GM12892 (cell line): ENCODE data around the gene FAM72B. TPM values are rescaled to one million over a fixed set of nuclear protein-coding genes. Genes with fewer than 3 reads are reported as not detected.
"Not testable (repeated sequence)": the region's sequence is repeated elsewhere in the genome, so short reads cannot be mapped to it uniquely, and the experiment has no call there.

ENCODE experiments used
- DNase-seq: peaks from one replicate; pipeline ENCODE4 v3.0.0; 2011; ENCODE audit not compliant: insufficient read length
- FAIRE-seq: peaks from 2 replicates; lab custom pipeline; 2011; peaks lifted over from hg19 to GRCh38; lab: Jason Lieb, UNC
- polyA plus RNA-seq: library from polyadenylated mRNA; unstranded; fragments of >200 nt; gene quantifications from one replicate; pipeline ENCODE4 v1.2.1, GENCODE V29; 2012; ENCODE audit warnings: missing spikeins, inconsistent platforms; ENCODE audit not compliant: missing spikeins

The FAM72B gene
- 9.2 TPM for polyA plus RNA-seq

GRCh38 chr1:121184290-121185127 is at the start of gene FAM72B, which contains the start of gene SRGAP2C:
Gene FAM72B (minus strand): TSS chr1:121184340. CDS start chr1:121183489, 851 bp downstream.
Gene SRGAP2C (plus strand): TSS chr1:121184975. CDS start chr1:121187447, 2,472 bp downstream.
- not testable (repeated sequence) for FAIRE-seq, DNase-seq

- FAIRE-seq, DNase-seq: not testable (repeated sequence)
These were observed 48.4 kb upstream of the FAM72B start for GRCh38 chr1:121232445-121233125.

GRCh38 chr1:121230636-121231035 is 46.5 kb upstream of the FAM72B start:
- not testable (repeated sequence) for FAIRE-seq, DNase-seq

- FAIRE-seq: not testable (repeated sequence)
These were observed 43.6 kb upstream of the FAM72B start for GRCh38 chr1:121227544-121228330.

GRCh38 chr1:121226925-121227324 is 42.8 kb upstream of the FAM72B start:
- not testable (repeated sequence) for FAIRE-seq, DNase-seq

More at GRCh38 chr1:121227544-121228330, 43.6 kb upstream of the FAM72B start:
- DNase-seq: not testable (repeated sequence)

- not testable (repeated sequence) for FAIRE-seq, DNase-seq
These were observed 42.3 kb upstream of the FAM72B start for GRCh38 chr1:121226295-121226904.

GRCh38 chr1:121224714-121225113 is 40.6 kb upstream of the FAM72B start:
- FAIRE-seq, DNase-seq: not testable (repeated sequence)

- not testable (repeated sequence) for FAIRE-seq, DNase-seq
These were observed 37.6 kb upstream of the FAM72B start for GRCh38 chr1:121221770-121222169.

- not testable (repeated sequence) for FAIRE-seq, DNase-seq
These were observed 32.5 kb upstream of the FAM72B start for GRCh38 chr1:121216676-121217075.

GRCh38 chr1:121215699-121216417 is 31.7 kb upstream of the FAM72B start:
- not testable (repeated sequence) for FAIRE-seq, DNase-seq

- not testable (repeated sequence) for FAIRE-seq, DNase-seq
These were observed 30.5 kb upstream of the FAM72B start for GRCh38 chr1:121214544-121215156.

- not testable (repeated sequence) for DNase-seq, FAIRE-seq
These were observed 29.4 kb upstream of the FAM72B start for GRCh38 chr1:121213491-121213890.

- FAIRE-seq, DNase-seq: not testable (repeated sequence)
These were observed 26.6 kb upstream of the FAM72B start for GRCh38 chr1:121210778-121211177.

- DNase-seq, FAIRE-seq: not testable (repeated sequence)
These were observed 24.2 kb upstream of the FAM72B start for GRCh38 chr1:121208375-121208774.

- not testable (repeated sequence) for DNase-seq, FAIRE-seq
These were observed 23.2 kb upstream of the FAM72B start for GRCh38 chr1:121207328-121207727.

- FAIRE-seq, DNase-seq: not testable (repeated sequence)
These were observed 21.9 kb upstream of the FAM72B start for GRCh38 chr1:121205786-121206711.

GRCh38 chr1:121202986-121203385 is 18.8 kb upstream of the FAM72B start:
- FAIRE-seq, DNase-seq: not testable (repeated sequence)
